ENCODE results near the gene NPB.
"Not testable (repeated sequence)": the region's sequence is repeated elsewhere in the genome, so short reads cannot be mapped to it uniquely, and the experiment has no call there.

NPB gene

GRCh38 chr17:81911969-81912368 lies 9.9 kb downstream of the NPB start:
- DNase-seq (ENCODE audit: low read depth) = no peak

DNA sequence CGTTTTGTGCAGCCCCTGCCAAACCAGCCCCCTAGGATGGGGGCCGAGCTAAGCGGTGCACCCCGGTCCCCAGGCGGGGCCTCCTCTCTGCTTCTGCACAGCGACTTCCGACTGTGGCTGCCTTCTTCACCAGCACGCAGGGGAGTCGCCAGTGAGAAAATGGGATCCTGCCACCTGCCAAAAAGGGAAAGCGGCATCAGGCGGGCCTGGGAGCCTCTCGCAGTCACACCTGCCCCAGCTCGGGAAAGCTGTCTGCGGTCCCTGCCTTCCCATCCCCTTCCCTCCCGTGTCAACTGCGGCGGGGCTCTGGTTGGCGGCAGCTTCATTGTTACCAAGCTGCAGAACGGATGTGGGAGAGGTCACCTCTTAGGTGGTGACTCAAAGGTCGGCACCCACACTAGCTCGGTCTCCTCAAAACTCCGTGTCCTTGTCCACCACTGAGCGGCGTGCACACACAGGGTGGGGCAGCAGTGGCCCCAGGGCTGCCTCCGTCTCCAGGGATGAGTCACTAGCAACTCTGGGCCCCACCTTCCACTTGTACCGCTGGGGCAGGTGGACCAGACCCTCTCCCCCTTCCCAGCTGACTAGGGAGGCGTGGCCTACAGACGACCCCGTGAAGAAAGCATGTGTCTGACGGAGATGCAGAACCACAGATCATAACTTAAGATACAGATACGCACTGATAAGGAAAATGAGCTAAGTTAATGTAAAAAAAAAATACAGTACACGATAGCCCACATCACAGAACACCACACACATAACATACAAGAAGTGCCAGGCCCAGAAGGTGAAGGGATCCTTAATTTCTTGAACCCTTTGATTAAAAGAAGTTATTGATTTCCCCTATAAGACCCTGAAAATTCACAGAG lies 10.6 kb downstream of the NPB start:
- no peak for DNase-seq (ENCODE audit: low read depth)

GRCh38 chr17:81913394-81914102 lies 11.5 kb downstream of the NPB start:
- DNase-seq (ENCODE audit: low read depth) = no peak

GRCh38 chr17:81914103-81914850 lies 12.2 kb downstream of the NPB start:
- DNase-seq (ENCODE audit: low read depth) = no peak

- no peak for DNase-seq (ENCODE audit: low read depth)
Observed at GRCh38 chr17:81915331-81915730, 13.3 kb downstream of the NPB start.

DNA sequence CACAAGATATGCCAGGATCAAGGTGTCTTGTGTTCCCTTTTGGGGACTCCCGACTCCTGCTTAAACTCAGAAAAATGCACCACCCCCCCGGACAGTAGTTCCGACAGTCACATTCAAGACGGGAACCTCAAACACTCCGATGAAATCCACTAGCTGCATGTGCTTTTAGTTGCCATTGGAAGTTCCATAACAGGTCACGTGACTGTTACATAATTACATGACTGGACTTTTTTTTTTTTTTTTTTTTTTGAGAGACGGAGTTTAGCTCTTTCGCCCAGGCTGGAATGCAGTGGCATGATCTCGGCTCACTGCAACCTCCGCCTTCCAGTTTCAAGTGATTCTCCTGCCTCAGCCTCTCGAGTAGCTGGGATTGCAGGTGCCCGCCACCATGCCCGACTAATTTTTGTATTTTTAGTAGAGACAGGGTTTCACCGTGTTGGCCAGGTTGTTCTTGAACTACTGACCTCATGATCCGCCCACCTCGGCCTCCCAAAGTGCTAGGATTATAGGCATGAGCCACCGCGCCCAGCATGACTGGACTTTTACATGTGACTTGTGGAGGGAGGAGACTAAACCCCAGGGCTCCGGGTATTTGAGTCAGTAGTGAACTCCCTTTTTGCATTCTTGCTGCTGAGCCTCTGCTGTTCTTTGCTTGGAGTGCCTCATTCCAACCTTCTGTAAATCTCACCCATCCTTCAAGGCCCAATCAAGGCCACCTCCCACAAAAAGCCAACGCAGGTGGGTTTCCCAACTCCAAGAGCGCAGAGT lies 14.4 kb downstream of the NPB start:
- no peak for DNase-seq (ENCODE audit: low read depth)

- peak; percentile 42 for DNase-seq (ENCODE audit: low read depth)
Observed at GRCh38 chr17:81917565-81918332, 15.7 kb downstream of the NPB start, which contains the start of gene SIRT7. Gene SIRT7, minus strand, starts transcription at chr17:81918176. Its CDS starts 45 bp downstream, at chr17:81918131.

DNA sequence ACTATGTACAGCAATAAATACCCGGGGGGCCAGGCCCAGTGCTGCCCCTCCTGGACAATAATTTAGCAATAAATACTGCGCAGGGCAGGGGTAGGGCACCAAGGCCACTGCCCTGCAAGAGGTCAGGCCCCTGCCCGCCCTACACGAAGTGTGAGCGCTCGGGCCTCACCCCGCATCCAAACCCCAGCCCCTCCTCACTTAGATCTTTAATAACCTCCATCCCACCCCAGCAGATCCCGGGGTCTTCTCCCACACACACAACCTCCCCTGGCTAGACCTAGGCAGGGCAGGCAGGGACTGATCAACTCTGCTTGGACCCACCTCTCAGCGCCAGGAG lies 16.3 kb downstream of the NPB start:
- DNase-seq (ENCODE audit: low read depth) = not testable (repeated sequence)

DNA sequence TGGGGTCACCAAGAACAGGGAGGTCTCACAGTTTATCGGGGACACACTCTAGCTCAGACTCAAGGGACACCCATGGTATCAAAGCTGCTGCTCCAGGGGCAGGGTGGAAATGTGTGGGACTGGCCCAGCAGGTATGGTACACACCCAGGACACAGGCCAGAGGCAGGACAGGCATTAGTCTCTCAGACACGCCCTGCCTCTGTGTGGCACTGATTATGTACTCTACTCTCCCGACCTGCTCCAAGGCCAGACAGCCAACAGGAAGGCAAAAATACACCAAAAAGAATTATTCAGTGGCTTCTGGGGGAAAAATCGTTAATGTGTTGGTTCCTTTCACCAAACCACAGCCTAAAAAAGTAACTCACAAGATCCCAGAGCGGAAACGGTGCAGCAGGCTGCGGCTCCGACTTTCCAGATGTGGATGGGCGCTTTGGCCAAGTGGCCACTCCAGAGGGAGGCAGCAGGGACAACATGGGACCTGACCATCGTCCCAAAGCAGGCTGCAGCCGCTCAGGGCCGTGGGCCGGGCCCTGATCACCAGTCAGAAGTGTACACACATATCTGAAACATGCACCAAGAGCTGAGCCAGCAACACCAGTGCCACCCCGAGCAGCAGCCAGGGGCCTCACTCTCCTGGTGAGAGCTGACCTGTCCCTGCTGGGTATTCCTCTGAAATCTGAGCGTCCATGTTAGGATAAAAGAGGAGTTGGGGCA lies 17.0 kb downstream of the NPB start:
- no peak for DNase-seq (ENCODE audit: low read depth)

- DNase-seq (ENCODE audit: low read depth) = no peak
Observed at GRCh38 chr17:81920612-81921536, 18.8 kb downstream of the NPB start.

- DNase-seq (ENCODE audit: low read depth) = no peak
Observed at GRCh38 chr17:81921537-81921862, 19.5 kb downstream of the NPB start.

- no peak for DNase-seq (ENCODE audit: low read depth)
Observed at GRCh38 chr17:81921996-81922565, 20.0 kb downstream of the NPB start.

GRCh38 chr17:81922566-81923301 lies 20.7 kb downstream of the NPB start:
- no peak for DNase-seq (ENCODE audit: low read depth)

DNA sequence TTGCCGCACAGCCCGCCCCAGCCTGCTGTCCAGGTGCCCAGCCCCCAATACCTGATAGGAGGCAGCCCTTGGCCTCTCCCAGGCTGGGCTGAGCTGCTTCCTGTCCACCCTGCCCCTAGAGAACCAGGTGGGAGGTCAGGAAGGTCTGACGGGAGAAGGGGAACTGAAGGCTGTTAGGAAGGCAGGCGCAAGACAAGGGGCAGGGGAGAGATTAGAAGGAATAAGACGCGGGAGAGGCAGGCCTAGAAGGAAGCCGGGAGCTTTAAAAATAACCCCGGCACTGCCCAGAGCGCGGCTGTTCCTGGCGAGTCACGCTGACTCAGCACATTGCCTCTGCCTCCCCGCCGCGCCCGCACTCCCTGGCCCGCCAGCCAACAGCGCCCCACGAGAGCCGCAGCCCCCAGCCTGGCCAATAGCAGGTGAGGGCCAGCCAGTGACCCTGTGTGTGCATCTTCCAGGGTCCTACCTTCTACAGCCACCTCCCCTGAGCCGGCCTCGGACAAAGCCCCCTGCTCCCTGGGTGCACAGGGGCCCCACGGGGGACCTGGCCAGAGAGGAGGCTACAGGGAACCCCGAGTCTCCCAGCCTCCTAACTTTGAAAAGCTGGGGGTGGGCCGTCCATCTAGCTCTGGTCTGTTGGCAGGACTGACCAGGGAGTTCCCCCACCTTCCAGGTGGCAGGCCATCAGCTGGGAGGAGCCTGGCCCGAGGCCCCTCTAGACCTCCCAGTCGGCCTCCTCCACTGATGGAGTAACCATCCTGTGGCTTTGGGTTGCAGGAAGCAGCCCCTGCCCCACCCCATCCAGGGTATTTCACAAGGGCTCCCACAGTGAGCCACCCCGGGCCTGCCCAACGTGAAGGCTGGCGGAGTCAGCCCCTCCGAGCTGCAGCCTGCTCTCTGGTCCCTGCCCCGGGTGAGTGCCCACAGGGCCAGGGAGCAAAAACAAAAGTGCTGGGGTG lies 21.5 kb downstream of the NPB start:
- peak; percentile 48 for DNase-seq (ENCODE audit: low read depth)

- no peak for DNase-seq (ENCODE audit: low read depth)
Observed at GRCh38 chr17:81924557-81925532, 22.8 kb downstream of the NPB start.

DNA sequence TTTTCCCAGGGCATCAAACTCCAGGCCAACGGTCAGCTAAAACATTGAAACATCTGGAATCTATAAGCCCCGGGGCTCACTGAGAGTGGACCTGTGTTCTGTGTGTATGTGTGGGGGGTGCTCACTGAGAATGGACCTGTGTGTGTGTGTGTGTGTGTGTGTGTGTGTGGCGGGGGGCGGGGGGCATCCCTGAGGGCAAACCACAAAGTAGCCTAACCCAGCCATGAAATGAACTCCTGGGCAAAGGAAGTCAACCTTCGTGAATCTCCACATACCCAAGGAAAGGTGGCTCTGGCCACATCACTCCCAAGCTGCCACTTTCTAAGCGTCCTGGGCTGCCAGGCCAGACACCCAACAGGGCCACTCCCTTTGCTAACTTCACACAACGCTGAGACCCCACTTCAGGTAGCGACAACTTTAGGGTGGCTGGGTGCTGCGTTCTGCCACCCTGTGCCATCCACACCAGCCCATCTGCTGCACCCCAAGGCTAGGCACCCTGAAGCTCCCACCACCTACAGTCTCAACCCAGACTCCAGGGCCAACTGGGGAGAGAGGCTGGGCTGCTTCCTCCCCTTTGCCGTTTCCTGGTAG lies 23.9 kb downstream of the NPB start:
- no peak for DNase-seq (ENCODE audit: low read depth)
